T47D (cell line): ENCODE data around the gene OR2B6.

Experiments used
- DNase-seq, 2 experiments: peaks; one replicate each; pipeline versions ENCODE4 v3.0.0 to v3.0.0-alpha.2; 2011 to 2012; ENCODE audit warnings: low read depth in 1 of 2, low spot score in 1 of 2
- JUND ChIP-seq: IDR thresholded peaks from 2 replicates; pipeline ENCODE4 v1.6.1; 2012; ENCODE audit warnings: low read depth
- in situ Hi-C: cut with HindIII; loops from 2 replicates; pipeline ENCODE4 v1.10.0; 2016; ENCODE audit warnings: low sequenced_read_pairs, low pct_unique_long_range_greater_than_20kb

OR2B6 gene

DNA sequence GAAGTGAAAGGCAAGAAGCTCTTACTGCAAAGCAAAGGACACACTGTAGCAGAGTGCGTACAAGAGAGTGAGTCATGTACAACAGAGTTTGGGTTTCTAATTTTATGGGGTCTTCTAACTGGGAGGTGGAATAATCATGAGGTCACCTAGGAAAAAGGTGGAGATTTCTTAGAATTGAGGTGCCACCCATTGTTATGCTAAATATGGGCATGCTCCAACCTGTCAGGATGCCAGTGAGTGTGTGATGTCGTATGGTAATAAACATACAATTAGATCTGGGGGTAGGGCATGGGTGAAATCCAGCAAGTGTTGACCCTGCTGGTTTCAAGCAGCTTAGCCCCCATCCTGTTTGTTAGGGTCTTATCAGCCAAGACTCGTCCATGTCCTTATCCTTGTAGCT is 46.6 kb downstream of the OR2B6 start:
- in situ Hi-C loops = no loop called here
- TF ChIP-seq JUND = no peak
- DNase-seq = no peak

DNA sequence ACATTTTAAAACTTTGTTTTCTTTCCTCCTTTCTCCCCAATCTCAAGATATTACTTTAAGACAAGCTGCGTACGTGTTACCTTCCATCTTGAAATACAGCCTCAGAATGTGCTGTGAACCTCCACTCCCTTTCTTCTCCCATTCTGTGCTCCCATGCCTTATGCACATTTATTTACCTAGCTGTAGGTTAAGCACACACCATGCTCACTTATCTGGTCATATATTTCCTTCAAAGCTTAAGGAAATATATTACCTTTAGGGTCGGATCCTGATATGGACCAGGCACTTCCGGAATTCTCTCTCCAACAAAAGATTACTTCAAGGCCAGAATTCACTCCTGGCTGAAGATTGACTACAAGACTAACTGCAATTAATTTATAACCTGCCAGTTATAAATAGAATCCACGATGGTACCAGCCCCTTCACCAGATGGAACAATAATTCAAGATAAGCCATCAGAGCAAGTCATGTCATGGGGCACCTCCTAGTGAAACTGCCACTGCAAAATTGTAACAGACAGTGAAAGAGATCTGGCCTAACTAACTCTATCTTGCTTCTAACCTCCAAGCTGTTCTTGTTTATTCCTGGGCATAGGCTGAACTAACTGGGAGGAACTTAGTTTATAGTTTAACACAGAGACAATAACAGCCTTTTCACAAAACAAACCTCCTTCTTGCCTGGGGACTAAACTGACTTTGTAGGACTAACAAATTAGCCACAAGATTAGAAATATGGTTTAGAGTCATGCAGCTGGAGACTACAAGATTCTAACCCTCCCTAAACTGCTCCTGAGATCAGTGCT is 47.5 kb downstream of the OR2B6 start:
- DNase-seq = no peak
- no peak for TF ChIP-seq JUND
- in situ Hi-C loops = no loop called here

DNA sequence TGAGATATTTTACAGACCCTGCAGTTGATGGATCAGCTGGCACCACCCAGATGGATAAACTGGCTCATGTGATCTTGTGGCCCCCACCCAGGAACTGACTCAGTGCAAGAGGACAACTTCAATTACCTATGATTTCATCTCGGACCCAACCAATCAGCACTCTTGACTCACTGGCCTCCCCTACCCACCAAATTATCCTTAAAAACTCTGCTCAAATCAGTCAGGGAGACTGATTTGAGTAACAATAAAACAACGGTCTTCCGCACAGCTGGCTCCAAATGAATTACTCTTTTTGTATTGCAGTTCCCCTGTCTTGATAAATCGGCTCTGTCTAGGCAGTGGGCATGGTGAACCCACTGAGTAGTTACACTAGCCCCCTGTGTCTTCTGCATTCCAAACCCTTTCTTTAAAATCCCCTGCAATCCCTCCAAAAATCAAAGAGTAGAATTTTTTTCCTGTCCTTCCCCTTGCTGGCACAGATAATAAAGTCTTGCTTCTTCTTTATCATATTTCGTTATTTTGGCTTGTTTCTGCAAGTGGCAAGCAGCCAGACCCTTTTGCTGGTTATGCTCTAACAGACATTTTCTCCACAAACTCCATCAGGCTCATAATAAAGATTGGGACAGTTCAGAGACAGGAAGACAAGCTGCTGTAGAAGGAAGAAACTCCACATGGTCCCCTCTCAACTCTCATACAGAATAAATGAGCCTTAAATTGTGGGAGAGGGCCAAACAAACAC is 48.3 kb downstream of the OR2B6 start:
- no peak for TF ChIP-seq JUND
- in situ Hi-C loops = no loop called here
- no peak for DNase-seq

DNA sequence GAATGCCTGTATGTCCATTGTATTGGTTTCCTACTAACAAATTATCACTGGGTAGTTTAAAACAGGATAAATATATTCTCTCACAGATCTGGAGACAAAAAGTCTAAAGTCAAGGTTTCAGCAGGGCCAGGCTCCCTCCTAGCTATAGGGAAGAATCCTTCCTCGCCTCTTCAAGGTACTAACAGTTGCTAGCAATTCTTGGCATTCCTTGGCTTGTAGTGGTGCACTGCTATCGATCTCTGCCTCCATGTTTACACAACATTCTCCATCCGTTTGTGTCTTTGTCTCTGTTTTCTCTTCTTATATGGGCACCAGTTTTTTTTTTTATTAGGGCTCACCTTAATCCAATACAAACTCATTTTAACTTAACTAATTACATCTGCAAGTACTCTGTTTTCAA is 48.9 kb downstream of the OR2B6 start:
- no peak for TF ChIP-seq JUND
- in situ Hi-C loops = no loop called here
- no peak for DNase-seq
